HL-60 (cell line): ENCODE results near the gene NOP9.

Experiments used
- DNase-seq, 2 experiments: peaks; one replicate each; pipeline ENCODE4 v3.0.0-alpha.2; 2010 to 2020; ENCODE audit warnings: low read depth in 1 of 2, low spot score in 1 of 2
- H3K27ac ChIP-seq: fragments of 250-450 bp; sonication (Bioruptor Pico); replicated peaks from 2 replicates; pipeline ENCODE4 v1.5.1; 2020; ENCODE audit warnings: mild to moderate bottlenecking, moderate library complexity
- H3K27me3 ChIP-seq: fragments of 250-450 bp; sonication (Bioruptor Pico); 2 replicates; pipeline ENCODE4 v1.5.1; 2021; ENCODE audit warnings: mild to moderate bottlenecking, moderate library complexity; ENCODE audit not compliant: insufficient read depth, poor library complexity, severe bottlenecking
- H3K4me3 ChIP-seq: replicated peaks from 2 replicates; pipeline ENCODE4 v1.5.1; 2011; ENCODE audit warnings: mild to moderate bottlenecking, control low read depth, low read length; ENCODE audit not compliant: insufficient read depth
- GABPA ChIP-seq: IDR thresholded peaks from 2 replicates; pipeline ENCODE4 v1.6.1; 2012; ENCODE audit warnings: low read depth
- POLR2AphosphoS5 ChIP-seq: IDR thresholded peaks from 2 replicates; pipeline ENCODE4 v1.6.1; 2012; ENCODE audit warnings: low read depth
- SPI1 ChIP-seq: IDR thresholded peaks from 2 replicates; pipeline ENCODE4 v1.6.1; 2012; ENCODE audit warnings: low read depth, mild to moderate bottlenecking, borderline replicate concordance
- TF ChIP-seq, protein P1 (sequence below): IDR thresholded peaks from one replicate; pipeline ENCODE4 v1.5.1; 2011; ENCODE audit warnings: low read length, control low read depth, inconsistent platforms; ENCODE audit not compliant: insufficient read depth
- TF ChIP-seq, protein P2 (sequence below): IDR thresholded peaks from 2 replicates; pipeline ENCODE4 v1.6.1; 2012; ENCODE audit warnings: low read depth; ENCODE audit not compliant: insufficient replicate concordance

NOP9 gene

DNA sequence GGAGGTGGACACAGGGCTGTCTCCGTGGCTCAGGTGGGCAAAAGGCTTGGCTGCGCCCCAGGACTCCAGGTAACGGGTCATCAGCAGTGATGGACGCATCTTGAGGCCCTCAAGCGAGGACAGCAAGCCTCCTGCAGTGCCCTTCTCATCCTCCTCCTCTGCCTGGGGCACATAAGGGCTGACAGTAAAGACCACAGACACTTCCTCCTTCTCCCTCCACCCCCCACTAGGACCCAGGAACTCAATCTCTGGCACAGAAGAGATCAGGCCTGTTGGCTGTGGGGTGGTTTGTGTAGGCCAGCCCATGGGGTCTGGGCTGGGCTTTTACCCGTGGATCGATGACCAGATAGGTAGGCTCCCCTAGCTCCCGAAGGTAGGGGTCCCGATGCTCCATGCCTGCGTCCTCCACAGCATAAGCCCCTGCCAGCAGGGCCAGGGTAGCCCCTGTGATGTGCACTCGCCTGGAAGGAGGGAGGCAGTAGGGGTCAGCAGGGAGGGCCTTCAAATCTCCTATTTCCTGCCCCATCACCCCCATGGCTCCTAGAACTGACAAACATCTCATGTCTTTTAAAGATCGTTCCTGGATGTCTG, 29.5 kb downstream of the NOP9 start:
- DNase-seq: peak in 1 of 2 experiments; percentile 77
- TF ChIP-seq GABPA: no peak
- peak; percentile 85 for TF ChIP-seq SPI1
- no peak overlapping the region for H3K4me3 ChIP-seq
- peaks cover 2% of the 10 kb centered on the region for H3K27me3 ChIP-seq
- H3K27ac ChIP-seq: peak overlapping the region; percentile 61

DNA sequence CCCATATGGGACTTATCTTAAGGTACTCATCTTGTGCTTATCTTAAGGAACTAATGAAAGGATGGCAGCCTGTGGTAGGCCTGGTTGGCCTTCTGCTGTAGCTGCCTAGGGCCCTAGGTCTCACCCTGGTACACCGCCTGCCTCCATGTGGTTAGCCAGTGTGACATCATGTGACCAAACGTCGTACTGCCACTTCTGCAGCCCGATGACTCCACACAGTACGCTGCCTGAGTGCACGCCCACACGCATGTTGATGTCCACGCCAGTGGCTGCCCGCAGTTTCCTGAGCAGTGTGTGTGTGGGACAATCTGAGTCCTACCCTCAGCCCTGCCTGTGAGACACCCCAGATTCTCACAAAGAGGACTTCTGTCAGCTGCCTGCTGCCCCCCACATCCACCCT, 30.1 kb downstream of the NOP9 start:
- no peak overlapping the region for H3K4me3 ChIP-seq
- TF ChIP-seq, protein P1, sequence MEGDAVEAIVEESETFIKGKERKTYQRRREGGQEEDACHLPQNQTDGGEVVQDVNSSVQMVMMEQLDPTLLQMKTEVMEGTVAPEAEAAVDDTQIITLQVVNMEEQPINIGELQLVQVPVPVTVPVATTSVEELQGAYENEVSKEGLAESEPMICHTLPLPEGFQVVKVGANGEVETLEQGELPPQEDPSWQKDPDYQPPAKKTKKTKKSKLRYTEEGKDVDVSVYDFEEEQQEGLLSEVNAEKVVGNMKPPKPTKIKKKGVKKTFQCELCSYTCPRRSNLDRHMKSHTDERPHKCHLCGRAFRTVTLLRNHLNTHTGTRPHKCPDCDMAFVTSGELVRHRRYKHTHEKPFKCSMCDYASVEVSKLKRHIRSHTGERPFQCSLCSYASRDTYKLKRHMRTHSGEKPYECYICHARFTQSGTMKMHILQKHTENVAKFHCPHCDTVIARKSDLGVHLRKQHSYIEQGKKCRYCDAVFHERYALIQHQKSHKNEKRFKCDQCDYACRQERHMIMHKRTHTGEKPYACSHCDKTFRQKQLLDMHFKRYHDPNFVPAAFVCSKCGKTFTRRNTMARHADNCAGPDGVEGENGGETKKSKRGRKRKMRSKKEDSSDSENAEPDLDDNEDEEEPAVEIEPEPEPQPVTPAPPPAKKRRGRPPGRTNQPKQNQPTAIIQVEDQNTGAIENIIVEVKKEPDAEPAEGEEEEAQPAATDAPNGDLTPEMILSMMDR: no peak
- TF ChIP-seq GABPA (no peak), POLR2AphosphoS5 (peak; percentile 67; the same call in 1 of the 2 replicates), SPI1 (no peak; the same call in 1 of the 2 replicates)
- TF ChIP-seq, protein P2, sequence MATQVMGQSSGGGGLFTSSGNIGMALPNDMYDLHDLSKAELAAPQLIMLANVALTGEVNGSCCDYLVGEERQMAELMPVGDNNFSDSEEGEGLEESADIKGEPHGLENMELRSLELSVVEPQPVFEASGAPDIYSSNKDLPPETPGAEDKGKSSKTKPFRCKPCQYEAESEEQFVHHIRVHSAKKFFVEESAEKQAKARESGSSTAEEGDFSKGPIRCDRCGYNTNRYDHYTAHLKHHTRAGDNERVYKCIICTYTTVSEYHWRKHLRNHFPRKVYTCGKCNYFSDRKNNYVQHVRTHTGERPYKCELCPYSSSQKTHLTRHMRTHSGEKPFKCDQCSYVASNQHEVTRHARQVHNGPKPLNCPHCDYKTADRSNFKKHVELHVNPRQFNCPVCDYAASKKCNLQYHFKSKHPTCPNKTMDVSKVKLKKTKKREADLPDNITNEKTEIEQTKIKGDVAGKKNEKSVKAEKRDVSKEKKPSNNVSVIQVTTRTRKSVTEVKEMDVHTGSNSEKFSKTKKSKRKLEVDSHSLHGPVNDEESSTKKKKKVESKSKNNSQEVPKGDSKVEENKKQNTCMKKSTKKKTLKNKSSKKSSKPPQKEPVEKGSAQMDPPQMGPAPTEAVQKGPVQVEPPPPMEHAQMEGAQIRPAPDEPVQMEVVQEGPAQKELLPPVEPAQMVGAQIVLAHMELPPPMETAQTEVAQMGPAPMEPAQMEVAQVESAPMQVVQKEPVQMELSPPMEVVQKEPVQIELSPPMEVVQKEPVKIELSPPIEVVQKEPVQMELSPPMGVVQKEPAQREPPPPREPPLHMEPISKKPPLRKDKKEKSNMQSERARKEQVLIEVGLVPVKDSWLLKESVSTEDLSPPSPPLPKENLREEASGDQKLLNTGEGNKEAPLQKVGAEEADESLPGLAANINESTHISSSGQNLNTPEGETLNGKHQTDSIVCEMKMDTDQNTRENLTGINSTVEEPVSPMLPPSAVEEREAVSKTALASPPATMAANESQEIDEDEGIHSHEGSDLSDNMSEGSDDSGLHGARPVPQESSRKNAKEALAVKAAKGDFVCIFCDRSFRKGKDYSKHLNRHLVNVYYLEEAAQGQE: no peak
- H3K27me3 ChIP-seq: peaks cover 6% of the 10 kb centered on the region
- peak; percentile 80 to 96 for DNase-seq
- H3K27ac ChIP-seq: peak overlapping the region; percentile 61

DNA sequence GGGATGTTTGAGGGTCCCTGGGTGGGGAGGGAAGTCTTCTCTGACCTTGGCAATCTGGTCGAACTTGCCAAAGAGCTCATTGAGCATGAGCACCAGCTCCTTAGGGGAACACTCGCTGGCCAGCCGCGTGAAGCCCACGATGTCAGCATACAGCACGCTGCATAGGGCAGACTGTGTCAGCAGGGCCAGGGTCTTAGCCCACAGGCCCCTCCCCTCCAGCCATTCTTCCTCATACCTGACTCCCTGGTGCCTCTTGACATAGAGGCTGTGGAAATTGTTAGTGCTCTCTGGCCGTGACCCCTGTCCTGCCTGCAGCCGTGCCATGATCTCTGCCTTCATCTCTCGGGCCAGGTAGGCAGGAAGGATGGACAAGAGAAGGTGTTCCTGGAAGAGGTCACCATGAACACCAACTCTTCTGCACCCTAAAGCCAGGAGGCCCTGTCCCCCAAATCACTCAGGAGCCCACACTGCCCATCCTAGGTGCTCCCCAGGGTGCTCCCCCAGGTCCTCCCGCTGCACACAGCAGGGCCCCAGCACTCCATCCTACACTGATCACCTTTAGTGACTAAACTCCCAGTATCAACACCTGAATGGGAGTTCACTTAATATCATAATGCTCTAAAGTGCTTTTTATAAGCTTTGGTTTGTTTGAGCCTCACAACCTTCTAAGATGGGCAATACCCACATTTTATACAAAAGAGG, 31.5 kb downstream of the NOP9 start:
- TF ChIP-seq POLR2AphosphoS5 (no peak), SPI1 (no peak), GABPA (no peak)
- TF ChIP-seq, protein P2: no peak
- TF ChIP-seq, protein P1: no peak
- peaks cover 10% of the 10 kb centered on the region for H3K27me3 ChIP-seq

DNA sequence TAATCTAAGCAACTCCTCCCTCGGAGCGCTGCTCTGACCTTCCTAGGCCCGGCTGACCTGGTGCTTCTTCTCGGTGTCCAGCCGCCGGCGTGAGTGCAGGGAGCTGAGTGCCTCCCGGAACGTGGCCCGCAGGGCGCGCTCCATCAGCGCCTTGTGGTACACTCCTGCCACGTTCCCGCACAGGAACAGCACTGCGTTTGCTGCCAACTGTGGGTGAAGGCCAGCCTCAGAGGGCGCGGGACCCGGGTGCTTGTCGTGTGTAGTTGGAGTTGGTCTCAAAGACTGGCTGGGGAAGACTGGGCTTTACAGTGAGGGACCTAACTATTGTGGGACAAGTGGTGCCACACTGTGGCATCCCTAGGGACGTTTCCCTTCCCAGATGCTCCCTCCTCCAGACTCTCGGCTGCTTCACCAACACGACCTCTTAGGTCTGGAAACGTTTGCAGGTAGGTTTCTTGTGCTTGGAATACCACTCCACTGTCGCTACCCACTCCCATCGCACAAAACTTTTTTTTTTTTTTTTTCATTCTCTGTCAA, 32.1 kb downstream of the NOP9 start:
- TF ChIP-seq POLR2AphosphoS5 (no peak), SPI1 (no peak), GABPA (no peak)
- TF ChIP-seq, protein P1: no peak
- TF ChIP-seq, protein P2: no peak

More for the DNA sequence above, 31.5 kb downstream of the NOP9 start:
- H3K27ac ChIP-seq: no peak overlapping the region
- no peak for DNase-seq
- no peak overlapping the region for H3K4me3 ChIP-seq

More for the DNA sequence above, 32.1 kb downstream of the NOP9 start:
- Histone ChIP-seq H3K4me3 (0 out of 2 replicates have a peak overlapping the region, but pooled peaks have one; percentile 10), H3K27me3 (peaks cover 10% of the 10 kb centered on the region), H3K27ac (peak overlapping the region; percentile 31; the same call in 1 of the 2 replicates)
- DNase-seq: peak in 1 of 2 experiments; percentile 56
